Smooth muscle cell (in vitro differentiated cells): Measurements from ENCODE around the gene GNMT. TPM values are rescaled to one million over a fixed set of nuclear protein-coding genes. Genes with fewer than 3 reads are reported as not detected.

ENCODE experiments used
- DNase-seq: peaks from one replicate; lab custom pipeline; 2025; ENCODE audit not compliant: unreplicated experiment; lab: John Stamatoyannopoulos, UW
- H2AFZ ChIP-seq: fragments of 200-600 bp; sonication (generic); 2 replicates; pipeline ENCODE4 v1.6.0; 2016; ENCODE audit warnings: antibody characterized with exemption, low read depth, mild to moderate bottlenecking
- H3F3A ChIP-seq: fragments of 200-600 bp; sonication (generic); 2 replicates; pipeline ENCODE4 v1.6.0; 2017; ENCODE audit warnings: antibody characterized with exemption, low read depth
- H3K27ac ChIP-seq: fragments of 200-600 bp; sonication (generic); 2 replicates; pipeline ENCODE4 v1.5.1; 2016; ENCODE audit warnings: low read depth, mild to moderate bottlenecking
- H3K27me3 ChIP-seq: fragments of 200-600 bp; sonication (generic); 2 replicates; pipeline ENCODE4 v1.6.1; 2016; ENCODE audit warnings: low read depth, mild to moderate bottlenecking
- H3K36me3 ChIP-seq: fragments of 200-600 bp; sonication (generic); 2 replicates; pipeline ENCODE4 v1.5.1; 2016; ENCODE audit warnings: low read depth
- H3K4me1 ChIP-seq: fragments of 200-600 bp; sonication (generic); 2 replicates; pipeline ENCODE4 v1.5.1; 2016; ENCODE audit warnings: low read depth
- H3K4me2 ChIP-seq: fragments of 200-600 bp; sonication (generic); 2 replicates; pipeline ENCODE4 v1.6.0; 2016; ENCODE audit warnings: mild to moderate bottlenecking
- H3K4me3 ChIP-seq: fragments of 200-600 bp; sonication (generic); 2 replicates; pipeline ENCODE4 v1.5.1; 2016; ENCODE audit warnings: mild to moderate bottlenecking
- H3K79me2 ChIP-seq: fragments of 200-600 bp; sonication (generic); 2 replicates; pipeline ENCODE4 v1.6.0; 2016; ENCODE audit warnings: low read depth, mild to moderate bottlenecking
- H3K9ac ChIP-seq: fragments of 200-600 bp; sonication (generic); 2 replicates; pipeline ENCODE4 v1.6.0; 2016; ENCODE audit warnings: low read depth
- H3K9me3 ChIP-seq: fragments of 200-600 bp; sonication (generic); replicated peaks from 2 replicates; pipeline ENCODE4 v1.5.1; 2016; ENCODE audit warnings: low read depth
- H4K20me1 ChIP-seq: fragments of 200-600 bp; sonication (generic); 2 replicates; pipeline ENCODE4 v1.6.0; 2016; ENCODE audit warnings: low read depth
- WGBS: methylation state at CpG from one replicate; pipeline ENCODE4 v1.1.7; 2016; ENCODE audit warnings: low lambda C conversion rate; 5-methylcytosine and 5-hydroxymethylcytosine counted together
- polyA plus RNA-seq: library from polyadenylated mRNA; unstranded; fragments of >200 nt; fragmentation: Nextera tagmentation; extraction: Ambion mirVana; gene quantifications from 2 replicates; pipeline ENCODE4 v1.2.1, GENCODE V29; 2016
- total RNA-seq: library from RNA; depleted of rRNA; stranded (reverse); fragments of >200 nt; gene quantifications from 2 replicates; pipeline ENCODE4 v1.2.3, GENCODE V29; 2014
- TF ChIP-seq, protein P1 (sequence below): fragments of 200-600 bp; sonication (generic); IDR thresholded peaks from 2 replicates; pipeline ENCODE4 v1.5.1; 2017; ENCODE audit warnings: borderline replicate concordance, mild to moderate bottlenecking, antibody characterized with exemption; ENCODE audit not compliant: insufficient read depth, poor library complexity, severe bottlenecking

The GNMT gene
- total and polyA plus RNA-seq, 2 experiments from 2014 or later: not detected

DNA sequence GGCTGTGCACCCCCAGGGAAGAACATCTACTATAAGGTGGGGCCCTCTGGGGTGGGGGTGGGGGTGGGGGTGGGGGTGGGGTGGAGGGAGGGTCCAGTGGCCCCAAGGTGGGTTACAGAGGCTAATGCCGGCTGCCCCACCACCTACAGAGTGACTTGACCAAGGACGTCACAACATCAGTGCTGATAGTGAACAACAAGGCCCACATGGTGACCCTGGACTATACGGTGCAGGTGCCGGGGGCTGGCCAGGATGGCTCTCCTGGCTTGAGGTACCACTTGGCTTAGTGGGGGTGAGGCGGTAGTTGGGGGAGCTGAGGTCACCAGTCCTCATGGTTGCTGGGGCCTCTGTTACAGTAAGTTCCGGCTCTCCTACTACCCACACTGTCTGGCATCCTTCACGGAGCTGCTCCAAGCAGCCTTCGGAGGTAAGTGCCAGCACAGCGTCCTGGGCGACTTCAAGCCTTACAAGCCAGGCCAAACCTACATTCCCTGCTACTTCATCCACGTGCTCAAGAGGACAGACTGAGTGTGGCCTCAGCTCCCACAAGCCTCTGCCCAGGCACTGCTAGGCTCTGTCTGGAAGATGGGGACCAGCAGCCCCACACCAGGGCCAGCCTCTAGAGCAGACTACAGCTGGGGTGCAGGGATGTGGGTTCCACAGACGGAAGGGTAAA lies 2.8 kb downstream of the GNMT start:
- Histone ChIP-seq H3K27me3 (peaks cover 14% of the 10 kb centered on the region), H3K4me1 (no peaks in the 10 kb centered on the region), H3K4me3 (no peak overlapping the region), H3F3A (no peaks in the 10 kb centered on the region), H3K9ac (no peak overlapping the region), H2AFZ (no peak overlapping the region), H3K36me3 (no peaks in the 10 kb centered on the region), H3K79me2 (no peaks in the 10 kb centered on the region), H3K9me3 (no peaks in the 10 kb centered on the region), H3K4me2 (no peak overlapping the region), H3K27ac (no peak overlapping the region), H4K20me1 (no peaks in the 10 kb centered on the region)
- no peak for DNase-seq
- 87% methylated on average over 11 of the region's 12 CpGs for WGBS
- TF ChIP-seq, protein P1, sequence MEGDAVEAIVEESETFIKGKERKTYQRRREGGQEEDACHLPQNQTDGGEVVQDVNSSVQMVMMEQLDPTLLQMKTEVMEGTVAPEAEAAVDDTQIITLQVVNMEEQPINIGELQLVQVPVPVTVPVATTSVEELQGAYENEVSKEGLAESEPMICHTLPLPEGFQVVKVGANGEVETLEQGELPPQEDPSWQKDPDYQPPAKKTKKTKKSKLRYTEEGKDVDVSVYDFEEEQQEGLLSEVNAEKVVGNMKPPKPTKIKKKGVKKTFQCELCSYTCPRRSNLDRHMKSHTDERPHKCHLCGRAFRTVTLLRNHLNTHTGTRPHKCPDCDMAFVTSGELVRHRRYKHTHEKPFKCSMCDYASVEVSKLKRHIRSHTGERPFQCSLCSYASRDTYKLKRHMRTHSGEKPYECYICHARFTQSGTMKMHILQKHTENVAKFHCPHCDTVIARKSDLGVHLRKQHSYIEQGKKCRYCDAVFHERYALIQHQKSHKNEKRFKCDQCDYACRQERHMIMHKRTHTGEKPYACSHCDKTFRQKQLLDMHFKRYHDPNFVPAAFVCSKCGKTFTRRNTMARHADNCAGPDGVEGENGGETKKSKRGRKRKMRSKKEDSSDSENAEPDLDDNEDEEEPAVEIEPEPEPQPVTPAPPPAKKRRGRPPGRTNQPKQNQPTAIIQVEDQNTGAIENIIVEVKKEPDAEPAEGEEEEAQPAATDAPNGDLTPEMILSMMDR: no peak

- H3K27me3 ChIP-seq: peaks cover 14% of the 10 kb centered on the region
- H3K4me2 ChIP-seq: no peak overlapping the region
- no peaks in the 10 kb centered on the region for H3K4me1 ChIP-seq
- no peak for DNase-seq
- no peak overlapping the region for H2AFZ ChIP-seq
- 81% methylated on average over 9 of the region's 9 CpGs for WGBS
- H4K20me1 ChIP-seq: no peaks in the 10 kb centered on the region
- no peak overlapping the region for H3K9ac ChIP-seq
- no peaks in the 10 kb centered on the region for H3K9me3 ChIP-seq
- no peak overlapping the region for H3K27ac ChIP-seq
- no peaks in the 10 kb centered on the region for H3K36me3 ChIP-seq
- H3F3A ChIP-seq: no peaks in the 10 kb centered on the region
- H3K4me3 ChIP-seq: no peak overlapping the region
- TF ChIP-seq, protein P1: peak; percentile 19
- no peaks in the 10 kb centered on the region for H3K79me2 ChIP-seq
Measured at GRCh38 chr6:42963855-42964605, 3.5 kb downstream of the GNMT start.

DNA sequence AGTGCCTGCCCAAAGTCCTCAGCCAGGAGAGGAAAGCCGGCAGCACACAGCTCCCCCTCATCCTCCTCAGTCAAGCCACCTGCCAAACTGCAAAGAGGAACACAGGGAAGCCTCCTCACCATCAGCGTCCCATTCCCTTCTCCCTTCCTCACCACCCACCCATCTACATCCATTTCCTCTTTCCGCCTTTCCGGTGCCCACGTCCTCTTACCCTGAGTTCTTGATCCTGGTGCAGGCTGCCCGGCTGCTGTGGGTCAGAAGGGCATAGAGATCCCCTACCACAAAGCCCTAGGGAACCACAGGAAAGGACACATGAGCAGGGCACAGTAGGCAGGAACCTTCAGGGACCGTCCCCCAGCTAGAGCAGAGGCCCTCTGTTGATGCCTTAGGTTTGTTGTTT lies 6.0 kb downstream of the GNMT start:
- Histone ChIP-seq H3K79me2 (no peaks in the 10 kb centered on the region), H3K9ac (no peak overlapping the region), H3K27ac (no peak overlapping the region), H3K9me3 (no peaks in the 10 kb centered on the region), H2AFZ (no peak overlapping the region), H3K27me3 (no peaks in the 10 kb centered on the region), H3K4me1 (no peaks in the 10 kb centered on the region), H3K4me2 (no peak overlapping the region), H3K36me3 (no peaks in the 10 kb centered on the region), H3F3A (peaks cover 1% of the 10 kb centered on the region), H4K20me1 (no peaks in the 10 kb centered on the region), H3K4me3 (no peak overlapping the region)
- WGBS: 84% methylated on average over 7 of the region's 7 CpGs
- no peak for DNase-seq
- TF ChIP-seq, protein P1: no peak
